HCEC 1CT (cell line): Measurements from ENCODE around the gene NEDD8.

ENCODE experiments used
- DNase-seq: peaks from one replicate; pipeline ENCODE4 v3.0.0-alpha.2; 2017

The NEDD8 gene

GRCh38 chr14:24194186-24194872 is 37.8 kb downstream of the NEDD8 start:
- no peak for DNase-seq

DNA sequence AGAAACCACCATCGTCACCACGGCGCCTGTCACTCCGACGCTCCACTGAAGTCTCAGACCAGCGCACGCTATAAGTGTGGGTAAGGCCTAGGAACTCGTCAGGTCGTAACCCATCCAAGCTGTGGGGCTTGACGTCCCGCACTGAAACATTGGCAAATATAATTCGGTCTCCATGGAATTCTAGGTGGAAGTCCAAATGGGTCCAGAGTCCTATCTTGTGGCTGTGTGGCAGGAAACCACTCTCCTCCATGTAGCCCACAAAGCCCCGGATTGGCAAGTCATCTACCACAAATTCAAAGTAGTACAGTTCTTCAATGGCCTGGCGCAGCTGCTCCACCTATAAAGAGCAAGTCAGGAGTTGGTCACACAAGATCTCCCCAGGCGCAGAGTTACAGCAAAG is 39.2 kb downstream of the NEDD8 start:
- no peak for DNase-seq

GRCh38 chr14:24190416-24190815 is 41.8 kb downstream of the NEDD8 start:
- no peak for DNase-seq

GRCh38 chr14:24189460-24189859 is 42.7 kb downstream of the NEDD8 start:
- no peak for DNase-seq

DNA sequence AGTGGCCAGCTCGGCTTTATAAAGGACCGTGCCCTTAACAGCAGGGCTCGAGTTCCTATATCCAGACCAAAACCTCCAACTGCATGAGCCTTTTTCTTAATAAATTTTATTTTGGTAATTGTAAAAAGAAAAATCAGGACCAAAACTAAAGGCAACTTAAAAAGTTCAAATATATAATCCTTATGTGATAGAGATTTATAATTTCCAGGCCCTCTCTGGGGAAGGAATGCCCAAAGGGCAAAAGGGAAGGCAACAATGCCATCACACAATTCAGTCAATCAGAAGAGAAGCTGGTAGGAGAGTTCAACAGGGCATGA is 43.1 kb downstream of the NEDD8 start:
- no peak for DNase-seq

DNA sequence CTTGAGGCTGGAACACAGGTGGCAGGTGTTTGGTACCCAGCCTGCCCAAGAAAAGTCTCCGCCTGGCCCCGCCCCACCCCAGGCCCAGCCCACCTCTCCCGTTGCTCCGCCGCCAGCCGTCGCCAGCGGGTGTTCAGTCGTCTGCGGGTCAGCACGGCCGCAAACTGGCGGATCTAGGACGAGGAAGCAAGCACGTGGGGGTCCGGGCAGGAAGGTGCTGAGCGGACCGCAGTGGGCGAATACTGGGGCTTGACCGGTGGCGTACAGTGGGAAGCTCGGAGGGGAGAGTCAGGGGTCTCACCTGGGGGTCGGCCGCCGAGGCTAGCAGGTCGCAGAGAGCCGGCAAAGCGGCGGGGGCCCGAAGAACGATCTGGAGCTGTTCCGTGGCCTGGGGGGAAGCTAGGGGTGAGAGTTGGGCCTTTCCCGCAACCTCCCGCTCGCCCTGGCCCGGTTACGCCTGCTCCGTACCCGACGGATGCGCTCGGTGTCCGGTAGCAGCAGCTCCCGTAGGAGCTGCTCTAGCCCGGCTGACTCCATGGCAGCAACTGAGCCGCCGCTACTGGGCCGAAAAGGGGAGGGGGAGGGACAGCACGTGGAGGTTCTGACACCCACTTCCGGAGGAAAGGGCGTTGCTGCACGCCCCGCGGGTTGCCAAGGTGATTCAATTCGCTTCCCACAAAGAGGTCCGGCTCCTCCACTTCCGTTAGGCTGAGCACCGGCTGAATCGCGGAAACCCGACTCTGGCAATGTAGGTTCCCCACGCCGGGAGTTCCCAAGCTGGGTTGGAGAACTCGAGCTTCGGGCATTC is 43.7 kb downstream of the NEDD8 start, which contains the start of gene IPO4:
Gene IPO4 (minus strand): TSS at position 566 of the 808 bp plus-strand sequence. CDS start 29 bp downstream, at position 537.
- peak; percentile 98 for DNase-seq

- DNase-seq = no peak
Measured at GRCh38 chr14:24187539-24187915, 44.6 kb downstream of the NEDD8 start.

DNA sequence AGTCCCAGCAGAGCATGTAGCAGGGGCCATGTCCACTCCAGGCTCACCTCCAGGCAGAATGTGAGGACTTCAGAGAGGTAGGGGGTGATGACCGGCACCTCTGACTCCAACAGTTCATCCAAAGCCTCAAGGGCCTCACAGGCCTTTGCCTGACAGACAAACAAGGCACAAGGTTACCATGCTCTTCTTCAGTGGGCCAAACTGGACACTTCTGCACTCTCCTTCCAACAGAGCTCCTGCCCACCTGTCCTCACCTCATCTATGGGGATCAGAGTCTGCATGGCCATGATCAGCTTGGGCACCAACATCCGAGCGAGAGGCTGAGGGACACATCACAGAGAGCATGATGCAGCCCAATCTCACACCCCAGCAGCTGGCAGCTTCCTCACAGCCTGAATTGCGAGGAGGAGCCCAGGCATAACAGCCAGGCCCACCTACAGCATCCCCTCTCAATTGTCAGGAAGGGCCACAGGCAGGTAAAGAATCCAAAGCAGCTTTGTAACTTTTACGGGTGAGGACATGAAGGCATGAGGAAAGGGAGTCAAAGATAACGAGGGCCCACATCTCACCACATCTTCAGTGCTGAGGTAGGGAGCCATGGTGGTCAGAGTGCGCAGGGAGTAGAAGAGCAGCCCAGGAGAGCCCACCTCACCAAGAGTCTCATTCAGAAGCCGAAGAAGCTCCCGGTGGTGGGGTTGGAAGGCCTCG is 45.2 kb downstream of the NEDD8 start:
- DNase-seq = no peak

DNA sequence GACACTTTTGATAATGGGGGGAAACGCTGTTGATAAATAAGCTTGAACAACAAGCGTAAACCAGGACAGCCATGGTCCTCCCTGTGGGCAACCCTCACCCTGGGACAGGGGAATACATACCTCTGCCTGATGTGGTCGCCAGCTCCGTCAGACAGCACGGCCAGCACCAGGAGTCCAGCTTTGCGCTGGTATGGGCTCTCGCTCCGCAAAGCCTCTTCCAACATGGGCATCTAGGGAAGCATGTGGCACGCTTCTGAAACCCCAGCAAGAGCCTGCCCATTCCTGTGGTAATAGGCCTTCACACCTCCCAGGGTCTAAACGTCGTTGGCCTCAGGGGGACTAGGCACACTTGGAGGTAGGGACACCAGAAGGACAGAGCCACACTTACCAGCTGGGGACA is 46.4 kb downstream of the NEDD8 start:
- no peak for DNase-seq

GRCh38 chr14:24185026-24185425 is 47.1 kb downstream of the NEDD8 start:
- no peak for DNase-seq

- no peak for DNase-seq
Measured at GRCh38 chr14:24184104-24184970, 47.8 kb downstream of the NEDD8 start.

DNA sequence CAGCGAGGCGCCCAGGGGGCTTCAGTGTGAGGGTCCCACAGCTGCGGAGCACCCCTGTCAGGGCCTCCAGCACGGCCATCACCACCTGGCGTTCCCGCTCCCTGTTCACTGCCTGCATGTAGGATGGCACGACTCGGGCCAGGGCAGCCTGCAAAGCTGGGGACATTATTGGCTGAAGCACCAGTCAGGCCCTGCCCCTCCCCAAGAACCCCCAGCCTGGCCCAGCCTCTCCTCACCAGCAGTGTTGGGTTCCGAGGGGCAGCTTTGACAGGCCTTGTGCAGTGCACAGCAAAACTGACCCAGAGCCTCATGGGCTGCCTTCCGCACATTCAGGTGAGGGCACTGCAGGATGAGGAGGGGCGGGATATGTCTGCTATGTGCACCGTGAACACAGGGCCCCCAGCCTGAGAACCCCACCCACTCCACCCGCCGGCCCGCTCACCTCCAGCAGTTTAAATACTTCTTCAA is 49.1 kb downstream of the NEDD8 start:
- DNase-seq = no peak

GRCh38 chr14:24182110-24182882 is 49.9 kb downstream of the NEDD8 start:
- no peak for DNase-seq

DNA sequence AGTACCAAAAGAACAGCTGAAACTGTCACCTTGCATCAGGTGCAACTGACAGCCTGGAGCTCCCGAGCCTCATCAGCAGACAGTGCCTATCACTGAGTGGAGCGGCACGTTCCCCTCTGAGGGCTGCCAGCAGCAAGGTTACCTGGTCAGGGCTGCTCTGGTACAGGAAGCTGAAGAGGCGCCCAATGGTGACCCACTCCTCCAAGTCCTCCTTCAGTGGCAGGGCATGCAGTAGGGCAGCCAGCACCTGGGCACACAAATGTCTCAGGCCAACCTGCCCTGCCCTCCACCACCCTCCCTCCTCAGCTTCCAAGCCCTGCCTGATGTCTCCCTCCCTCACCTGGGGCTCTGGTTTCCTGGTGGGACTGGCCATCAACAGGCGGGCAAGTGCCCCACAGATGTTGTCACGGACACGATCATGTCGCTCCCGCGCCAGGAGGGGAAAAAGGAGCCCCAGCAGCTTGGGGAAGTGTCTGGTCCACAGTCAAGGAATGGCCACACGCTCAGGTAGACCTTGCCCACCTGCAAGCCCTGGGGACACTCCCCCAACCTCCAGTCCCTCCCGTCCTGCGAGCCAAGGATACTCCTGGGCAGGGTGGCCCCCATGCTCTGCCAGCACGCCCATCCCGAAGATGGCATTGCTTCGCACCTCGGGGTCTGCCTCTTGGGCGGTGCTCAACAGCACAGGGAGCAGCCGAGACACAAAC is 50.6 kb downstream of the NEDD8 start:
- DNase-seq = no peak

GRCh38 chr14:24179961-24180796 is 52.0 kb downstream of the NEDD8 start:
- no peak for DNase-seq

GRCh38 chr14:24179294-24179960 is 52.7 kb downstream of the NEDD8 start:
- DNase-seq = no peak

DNA sequence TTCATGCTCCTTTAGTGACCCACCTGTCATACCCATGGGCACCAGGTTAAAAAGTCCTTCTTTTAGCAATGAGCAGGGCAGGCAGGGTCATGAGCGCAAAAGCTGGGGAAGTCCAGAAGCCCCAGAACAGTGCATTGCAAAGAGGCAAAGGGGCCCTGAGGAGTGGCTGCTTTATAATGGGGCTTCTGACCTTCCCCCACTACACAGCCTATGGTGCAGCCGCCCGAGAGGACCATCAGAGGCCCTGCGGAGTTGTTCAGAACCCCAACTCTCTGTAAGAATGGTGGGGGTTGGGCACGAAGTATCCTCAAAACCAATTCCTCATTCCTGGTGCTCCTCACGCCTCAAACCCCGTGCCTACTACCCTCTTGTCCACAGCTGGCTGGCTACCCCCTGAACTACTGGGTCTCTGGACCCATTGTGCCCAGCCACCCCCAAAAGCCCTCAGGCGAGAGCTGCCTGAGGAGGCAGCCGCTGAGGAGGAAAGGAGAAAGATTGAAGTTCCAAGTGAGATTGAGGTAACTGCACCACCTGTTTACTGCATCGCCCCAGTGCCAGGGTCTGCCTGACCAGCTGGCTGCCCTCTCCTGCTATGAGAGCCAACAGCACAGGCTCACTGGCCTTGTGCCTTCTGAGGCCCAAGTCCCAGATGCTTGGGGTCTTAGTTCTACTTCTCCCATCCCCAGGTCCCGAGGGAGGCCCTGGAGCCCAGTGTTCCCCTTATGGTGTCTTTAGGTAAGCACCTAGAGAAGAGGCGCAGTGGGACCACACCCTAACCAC is 53.6 kb downstream of the NEDD8 start:
- DNase-seq = no peak

- DNase-seq = no peak
Measured at GRCh38 chr14:24177891-24178290, 54.3 kb downstream of the NEDD8 start.
